Activated CD8-positive, alpha-beta T cell treated with anti-CD3 and anti-CD28 coated beads for 36 hours (primary cell): ENCODE results near the gene PTPN14. TPM values are rescaled to one million over a fixed set of nuclear protein-coding genes. Genes with fewer than 3 reads are reported as not detected.

ENCODE experiments used
- ATAC-seq: fragments of 200-7000 bp; cut with Tn5 transposase; one replicate; pipeline ENCODE4 v1.10.0; 2021; ENCODE audit warnings: mild to moderate bottlenecking, moderate library complexity
- CTCF ChIA-PET: fragments of 350-600 bp; sonication (Branson Sonifier 250); formaldehyde crosslinking; loops from one replicate; lab custom pipeline; 2021; ENCODE audit warnings: antibody characterized with exemption; lab: Charles Lee
- POLR2A ChIA-PET: fragments of 350-600 bp; sonication (Branson Sonifier 250); formaldehyde crosslinking; loops from one replicate; lab custom pipeline; 2021; ENCODE audit warnings: antibody characterized with exemption; lab: Charles Lee
- DNase-seq: peaks from one replicate; pipeline ENCODE4 v3.0.0-alpha.2; 2020
- H3K27ac Mint-ChIP-seq: one replicate; pipeline ENCODE4 v1.8.0; 2021; ENCODE audit warnings: mild to moderate bottlenecking, mixed read lengths
- H3K27me3 Mint-ChIP-seq: one replicate; pipeline ENCODE4 v1.8.0; 2021; ENCODE audit warnings: mixed read lengths
- H3K36me3 Mint-ChIP-seq: one replicate; pipeline ENCODE4 v1.8.0; 2021; ENCODE audit warnings: low read depth, mixed read lengths
- H3K4me1 Mint-ChIP-seq: one replicate; pipeline ENCODE4 v1.8.0; 2021; ENCODE audit warnings: low read depth, mixed read lengths
- H3K4me3 Mint-ChIP-seq: one replicate; pipeline ENCODE4 v1.8.0; 2021; ENCODE audit warnings: mild to moderate bottlenecking, moderate library complexity, mixed read lengths
- H3K9me3 Mint-ChIP-seq: one replicate; pipeline ENCODE4 v1.8.0; 2021; ENCODE audit warnings: mixed read lengths
- CTCF ChIP-seq: fragments of 200-600 bp; IDR thresholded peaks from one replicate; pipeline ENCODE4 v1.8.0; 2022; ENCODE audit warnings: antibody characterized with exemption, mild to moderate bottlenecking
- intact Hi-C: fragments of 100-400 bp; cut with micrococcal nuclease; formaldehyde crosslinking; loops from one replicate; pipeline ENCODE4 v1.10.0; 2022
- total RNA-seq, 2 experiments: library from RNA; stranded (reverse); gene quantifications; one replicate each; pipeline ENCODE4 v1.2.3, GENCODE V29; 2021

Gene PTPN14
- total RNA-seq, 2 experiments from 2014 or later: 0.27 to 0.34 TPM

GRCh38 chr1:214414691-214415090 lies 136.7 kb downstream of the PTPN14 start:
- no peak for ATAC-seq
- no peak for DNase-seq
- Mint-ChIP-seq H3K4me3 (no peak overlapping the region), H3K9me3 (no peaks in the 10 kb centered on the region), H3K36me3 (no peaks in the 10 kb centered on the region), H3K27ac (no peak overlapping the region), H3K4me1 (peaks cover 5% of the 10 kb centered on the region), H3K27me3 (peaks cover 2% of the 10 kb centered on the region)
- intact Hi-C loops: no loop called here
- TF ChIP-seq CTCF: no peak
- ChIA-PET CTCF (interaction anchor here (1.0 kb wide), 1 partner anchor 11 kb away, joined by 3 read pairs; no protein-coding TSS in a partner anchor), POLR2A (interaction anchor here (1.4 kb wide), 1 partner anchor 10 kb away, joined by 3 read pairs; no protein-coding TSS in a partner anchor)

- no peak for TF ChIP-seq CTCF
- no peaks in the 10 kb centered on the region for H3K36me3 Mint-ChIP-seq
- DNase-seq (no peak), ATAC-seq (no peak)
- POLR2A ChIA-PET: interaction anchor here (1.4 kb wide), 1 partner anchor 9 kb away, joined by 3 read pairs; no protein-coding TSS in a partner anchor
- H3K4me1 Mint-ChIP-seq: peaks cover 1% of the 10 kb centered on the region
- intact Hi-C loops: no loop called here
- CTCF ChIA-PET: interaction anchor here (0.9 kb wide), 1 partner anchor 152 kb away, joined by 4 read pairs; no protein-coding TSS in a partner anchor
- H3K9me3 Mint-ChIP-seq: no peaks in the 10 kb centered on the region
- H3K27ac Mint-ChIP-seq: no peak overlapping the region
- no peak overlapping the region for H3K4me3 Mint-ChIP-seq
- H3K27me3 Mint-ChIP-seq: peaks cover 2% of the 10 kb centered on the region
Observed at GRCh38 chr1:214413315-214413714, 138.1 kb downstream of the PTPN14 start.

GRCh38 chr1:214404571-214405213 lies 146.7 kb downstream of the PTPN14 start:
- Mint-ChIP-seq H3K9me3 (no peaks in the 10 kb centered on the region), H3K27ac (no peak overlapping the region), H3K4me1 (no peaks in the 10 kb centered on the region), H3K27me3 (no peaks in the 10 kb centered on the region), H3K4me3 (no peak overlapping the region), H3K36me3 (no peaks in the 10 kb centered on the region)
- intact Hi-C loops: no loop called here
- DNase-seq (no peak), ATAC-seq (no peak)
- CTCF ChIA-PET: interaction anchor here (0.6 to 1.0 kb wide), 3 partner anchors 9 to 448 kb away, joined by 3 read pairs; no protein-coding TSS in a partner anchor
- no peak for TF ChIP-seq CTCF
- POLR2A ChIA-PET: interaction anchor here (1.6 kb wide), 1 partner anchor 9 kb away, joined by 3 read pairs; no protein-coding TSS in a partner anchor

- CTCF ChIA-PET: interaction anchor here (0.9 to 1.1 kb wide), 4 partner anchors 10 to 177 kb away, joined by 3 to 6 read pairs (median 3); no protein-coding TSS in a partner anchor
- no peak for ATAC-seq
- intact Hi-C loops: no loop called here
- H3K27ac Mint-ChIP-seq: no peak overlapping the region
- POLR2A ChIA-PET: interaction anchor here (0.7 to 1.6 kb wide), 3 partner anchors 10 to 15 kb away, joined by 3 to 4 read pairs (median 3); no protein-coding TSS in a partner anchor
- no peaks in the 10 kb centered on the region for H3K27me3 Mint-ChIP-seq
- H3K36me3 Mint-ChIP-seq: no peaks in the 10 kb centered on the region
- TF ChIP-seq CTCF: no peak
- peaks cover 3% of the 10 kb centered on the region for H3K4me1 Mint-ChIP-seq
- no peak overlapping the region for H3K4me3 Mint-ChIP-seq
- no peaks in the 10 kb centered on the region for H3K9me3 Mint-ChIP-seq
- DNase-seq: no peak
Observed at GRCh38 chr1:214404154-214404553, 147.2 kb downstream of the PTPN14 start.

GRCh38 chr1:214403431-214403830 lies 148.0 kb downstream of the PTPN14 start:
- H3K4me3 Mint-ChIP-seq: no peak overlapping the region
- H3K36me3 Mint-ChIP-seq: no peaks in the 10 kb centered on the region
- H3K27me3 Mint-ChIP-seq: no peaks in the 10 kb centered on the region
- ChIA-PET CTCF (interaction anchor here (0.9 to 1.1 kb wide), 3 partner anchors 11 to 178 kb away, joined by 3 to 6 read pairs (median 3); no protein-coding TSS in a partner anchor), POLR2A (interaction anchor here (1.1 kb wide), 1 partner anchor 15 kb away, joined by 4 read pairs; no protein-coding TSS in a partner anchor)
- H3K27ac Mint-ChIP-seq: no peak overlapping the region
- intact Hi-C loops: no loop called here
- no peak for TF ChIP-seq CTCF
- DNase-seq (no peak), ATAC-seq (no peak)
- no peaks in the 10 kb centered on the region for H3K9me3 Mint-ChIP-seq
- peaks cover 6% of the 10 kb centered on the region for H3K4me1 Mint-ChIP-seq
